Liver (tissue), 3 donors: ENCODE data around the gene DUSP16.

Experiments used
- JUND ChIP-seq, 2 donors: IDR thresholded peaks; 2 replicates each; pipeline ENCODE4 v1.6.1; 2016; ENCODE audit warnings: antibody characterized with exemption in 2 of 2
- NR2F2 ChIP-seq: IDR thresholded peaks from 2 replicates; pipeline ENCODE4 v1.6.1; 2016; ENCODE audit warnings: antibody characterized with exemption
- RAD21 ChIP-seq, 2 donors: IDR thresholded peaks; 2 replicates each; pipeline ENCODE4 v1.6.1; 2016; ENCODE audit warnings: antibody characterized with exemption in 2 of 2, mild to moderate bottlenecking in 2 of 2
- SP1 ChIP-seq: IDR thresholded peaks from 2 replicates; pipeline ENCODE4 v1.6.1; 2018; ENCODE audit warnings: antibody characterized with exemption, mild to moderate bottlenecking
- TAF1 ChIP-seq: conservative IDR thresholded peaks from 2 replicates; pipeline ENCODE4 v1.6.1; 2016; ENCODE audit warnings: antibody characterized with exemption, mild to moderate bottlenecking
- TF ChIP-seq, protein P1 (sequence below): fragments of 150-350 bp; IDR thresholded peaks from 2 replicates; pipeline ENCODE4 v1.5.1; 2017; ENCODE audit warnings: improper control_type of control experiment, low read depth, low read length; ENCODE audit not compliant: missing input control
- TF ChIP-seq, protein P2 (sequence below): IDR thresholded peaks from 2 replicates; pipeline ENCODE4 v1.6.1; 2016; ENCODE audit warnings: antibody characterized with exemption, mild to moderate bottlenecking
- donor health status: healthy.
- donor health status: healthy.

DNA sequence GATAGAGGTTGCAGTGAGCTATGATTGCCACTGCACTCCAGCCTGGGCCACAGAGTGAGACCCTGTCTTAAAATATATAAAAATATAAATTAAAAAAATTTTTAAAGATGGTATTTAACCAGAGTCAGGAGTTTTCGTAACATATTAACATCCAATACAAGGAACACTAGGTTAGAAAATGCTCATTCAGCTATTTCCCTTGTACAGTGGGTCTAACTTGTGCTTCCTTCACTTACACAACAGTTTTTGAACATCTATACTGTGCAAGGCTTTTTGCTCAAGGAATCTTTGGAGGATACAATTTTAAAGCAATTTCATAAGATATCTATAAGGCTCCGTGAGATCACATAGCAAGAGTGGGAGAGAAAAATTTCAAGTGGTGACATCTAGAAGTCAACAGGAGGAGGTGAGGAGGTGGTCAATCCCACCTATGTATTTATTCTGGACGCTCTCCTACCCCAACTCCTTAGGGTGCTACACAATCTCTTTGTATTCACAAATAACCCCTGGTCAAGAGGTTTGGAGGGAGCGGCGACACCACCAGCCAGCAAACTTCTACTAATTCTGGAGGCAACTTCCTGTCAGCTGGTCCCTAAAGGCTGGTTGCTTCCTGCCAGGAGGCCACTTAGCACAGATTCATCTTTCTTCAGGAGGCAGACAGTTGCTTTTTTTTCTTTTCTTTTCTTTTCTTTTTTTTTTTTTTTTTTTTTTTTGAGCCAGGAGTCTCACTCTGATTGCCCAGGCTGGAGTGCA is 22.2 kb downstream of the DUSP16 start:
- TF ChIP-seq NR2F2 (no peak), TAF1 (no peak), RAD21 (IDR thresholded peaks at IDR 0.05) (no peak), SP1 (no peak), JUND (IDR thresholded peaks at IDR 0.05) (no peak)
- TF ChIP-seq, protein P1, sequence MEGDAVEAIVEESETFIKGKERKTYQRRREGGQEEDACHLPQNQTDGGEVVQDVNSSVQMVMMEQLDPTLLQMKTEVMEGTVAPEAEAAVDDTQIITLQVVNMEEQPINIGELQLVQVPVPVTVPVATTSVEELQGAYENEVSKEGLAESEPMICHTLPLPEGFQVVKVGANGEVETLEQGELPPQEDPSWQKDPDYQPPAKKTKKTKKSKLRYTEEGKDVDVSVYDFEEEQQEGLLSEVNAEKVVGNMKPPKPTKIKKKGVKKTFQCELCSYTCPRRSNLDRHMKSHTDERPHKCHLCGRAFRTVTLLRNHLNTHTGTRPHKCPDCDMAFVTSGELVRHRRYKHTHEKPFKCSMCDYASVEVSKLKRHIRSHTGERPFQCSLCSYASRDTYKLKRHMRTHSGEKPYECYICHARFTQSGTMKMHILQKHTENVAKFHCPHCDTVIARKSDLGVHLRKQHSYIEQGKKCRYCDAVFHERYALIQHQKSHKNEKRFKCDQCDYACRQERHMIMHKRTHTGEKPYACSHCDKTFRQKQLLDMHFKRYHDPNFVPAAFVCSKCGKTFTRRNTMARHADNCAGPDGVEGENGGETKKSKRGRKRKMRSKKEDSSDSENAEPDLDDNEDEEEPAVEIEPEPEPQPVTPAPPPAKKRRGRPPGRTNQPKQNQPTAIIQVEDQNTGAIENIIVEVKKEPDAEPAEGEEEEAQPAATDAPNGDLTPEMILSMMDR: no peak
- TF ChIP-seq, protein P2, sequence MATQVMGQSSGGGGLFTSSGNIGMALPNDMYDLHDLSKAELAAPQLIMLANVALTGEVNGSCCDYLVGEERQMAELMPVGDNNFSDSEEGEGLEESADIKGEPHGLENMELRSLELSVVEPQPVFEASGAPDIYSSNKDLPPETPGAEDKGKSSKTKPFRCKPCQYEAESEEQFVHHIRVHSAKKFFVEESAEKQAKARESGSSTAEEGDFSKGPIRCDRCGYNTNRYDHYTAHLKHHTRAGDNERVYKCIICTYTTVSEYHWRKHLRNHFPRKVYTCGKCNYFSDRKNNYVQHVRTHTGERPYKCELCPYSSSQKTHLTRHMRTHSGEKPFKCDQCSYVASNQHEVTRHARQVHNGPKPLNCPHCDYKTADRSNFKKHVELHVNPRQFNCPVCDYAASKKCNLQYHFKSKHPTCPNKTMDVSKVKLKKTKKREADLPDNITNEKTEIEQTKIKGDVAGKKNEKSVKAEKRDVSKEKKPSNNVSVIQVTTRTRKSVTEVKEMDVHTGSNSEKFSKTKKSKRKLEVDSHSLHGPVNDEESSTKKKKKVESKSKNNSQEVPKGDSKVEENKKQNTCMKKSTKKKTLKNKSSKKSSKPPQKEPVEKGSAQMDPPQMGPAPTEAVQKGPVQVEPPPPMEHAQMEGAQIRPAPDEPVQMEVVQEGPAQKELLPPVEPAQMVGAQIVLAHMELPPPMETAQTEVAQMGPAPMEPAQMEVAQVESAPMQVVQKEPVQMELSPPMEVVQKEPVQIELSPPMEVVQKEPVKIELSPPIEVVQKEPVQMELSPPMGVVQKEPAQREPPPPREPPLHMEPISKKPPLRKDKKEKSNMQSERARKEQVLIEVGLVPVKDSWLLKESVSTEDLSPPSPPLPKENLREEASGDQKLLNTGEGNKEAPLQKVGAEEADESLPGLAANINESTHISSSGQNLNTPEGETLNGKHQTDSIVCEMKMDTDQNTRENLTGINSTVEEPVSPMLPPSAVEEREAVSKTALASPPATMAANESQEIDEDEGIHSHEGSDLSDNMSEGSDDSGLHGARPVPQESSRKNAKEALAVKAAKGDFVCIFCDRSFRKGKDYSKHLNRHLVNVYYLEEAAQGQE: no peak
